ENCODE results near the gene CCT7.

The CCT7 gene

GRCh38 chr2:73268830-73269685 lies 35.0 kb downstream of the CCT7 start:
- peak; percentile 45 for DNase-seq (ENCODE audit: low spot score)

- no peak for DNase-seq (ENCODE audit: low spot score)
These were observed 35.8 kb downstream of the CCT7 start for GRCh38 chr2:73269686-73270465.

- no peak for DNase-seq (ENCODE audit: low spot score)
These were observed 38.2 kb downstream of the CCT7 start for GRCh38 chr2:73272270-73272669.

GRCh38 chr2:73279852-73280251 lies 45.7 kb downstream of the CCT7 start:
- no peak for DNase-seq (ENCODE audit: low spot score)

DNA sequence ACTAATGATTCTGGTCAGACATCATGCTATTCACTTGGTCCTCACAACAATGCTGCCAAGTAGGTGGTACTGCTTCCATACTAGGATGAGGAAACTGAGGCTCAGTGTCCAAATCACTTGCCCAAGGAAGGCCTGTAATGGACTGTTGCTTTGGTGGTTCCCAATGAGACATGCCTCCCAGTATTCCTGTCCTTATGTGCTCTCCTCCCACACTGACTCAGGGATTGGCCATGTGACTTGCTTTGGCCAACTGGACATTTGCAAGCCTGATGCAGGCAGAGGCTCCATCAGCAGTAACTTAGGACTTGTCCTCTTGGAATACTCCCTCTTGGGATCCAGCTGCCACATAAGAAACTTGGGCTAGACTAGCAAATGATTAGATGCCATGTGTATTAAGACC lies 47.1 kb downstream of the CCT7 start:
- no peak for DNase-seq (ENCODE audit: low spot score)

- DNase-seq (ENCODE audit: low spot score), result no peak
These were observed 48.9 kb downstream of the CCT7 start for GRCh38 chr2:73282924-73283544.

DNA sequence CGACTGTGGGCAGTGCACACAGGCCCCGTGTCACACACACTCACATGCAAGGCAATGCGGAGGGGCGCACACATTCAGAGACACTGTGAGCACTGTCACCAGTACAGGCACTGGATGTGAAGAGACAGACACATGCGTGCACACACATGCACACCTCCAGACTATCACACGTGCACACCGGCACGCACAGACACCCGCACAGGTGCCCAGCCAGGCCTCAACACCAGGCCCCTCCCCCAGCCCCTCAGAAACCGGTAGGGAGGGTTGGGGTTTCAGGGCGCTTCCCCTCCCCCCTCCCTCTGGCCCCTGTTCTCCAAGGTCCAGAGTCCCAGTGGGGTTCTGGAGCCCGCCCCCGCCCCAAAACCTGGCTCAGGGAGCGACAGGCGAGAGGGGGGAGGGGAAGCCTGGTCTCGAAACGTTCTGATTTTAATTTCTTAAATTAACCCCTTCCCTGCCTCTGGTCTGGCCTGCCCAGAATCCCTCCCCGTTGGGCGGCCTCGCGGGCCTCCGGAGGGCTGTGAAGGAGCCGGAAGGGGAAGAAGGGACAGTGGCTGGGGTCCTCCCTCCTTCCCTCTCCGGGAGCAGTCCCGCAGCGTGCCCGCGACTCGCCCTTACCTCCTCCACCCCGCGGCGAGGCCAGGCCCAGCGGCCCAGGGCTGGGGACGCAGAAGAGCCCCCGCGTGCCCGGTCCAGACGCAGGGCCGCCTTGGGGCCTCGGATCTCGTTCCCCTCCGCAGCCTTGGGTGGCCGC lies 49.6 kb downstream of the CCT7 start:
- peak; percentile 49 for DNase-seq (ENCODE audit: low spot score)

- peak; percentile 89 for DNase-seq (ENCODE audit: low spot score)
These were observed 50.4 kb downstream of the CCT7 start, which contains the start of gene FBXO41 for GRCh38 chr2:73284296-73285158. TSS of gene FBXO41 (minus strand) at chr2:73284478. CDS start at chr2:73269630, 14,848 bp downstream.

DNA sequence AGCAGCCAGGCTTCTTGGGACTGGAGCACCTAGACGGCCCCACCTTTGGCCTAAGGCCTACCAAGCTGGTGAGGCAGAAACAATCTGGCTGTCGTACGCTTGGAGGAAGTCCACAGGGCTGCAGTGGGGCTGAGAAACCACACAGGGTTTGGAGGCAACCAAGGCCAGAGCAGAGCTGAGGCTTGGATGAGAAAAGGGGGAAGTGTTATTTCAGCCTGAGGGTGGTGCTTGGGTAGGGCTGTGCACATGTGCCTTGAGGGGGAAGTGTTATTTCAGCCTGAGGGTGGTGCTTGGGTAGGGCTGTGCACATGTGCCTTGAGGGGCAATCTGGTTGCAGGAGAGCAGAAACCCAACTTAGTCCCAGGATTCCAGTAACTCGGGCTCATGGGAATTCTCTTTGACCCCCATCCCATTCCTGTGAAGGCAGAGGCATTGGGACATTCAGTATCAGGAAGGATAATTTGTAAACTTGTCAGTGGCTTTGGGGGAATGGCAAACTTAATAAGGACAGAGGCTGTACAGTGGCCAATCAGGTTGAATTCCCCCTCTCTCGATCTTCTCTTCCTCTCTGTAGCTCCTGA lies 51.1 kb downstream of the CCT7 start:
- no peak for DNase-seq (ENCODE audit: low spot score)

- no peak for DNase-seq (ENCODE audit: low spot score)
These were observed 52.1 kb downstream of the CCT7 start for GRCh38 chr2:73286134-73286655.

DNA sequence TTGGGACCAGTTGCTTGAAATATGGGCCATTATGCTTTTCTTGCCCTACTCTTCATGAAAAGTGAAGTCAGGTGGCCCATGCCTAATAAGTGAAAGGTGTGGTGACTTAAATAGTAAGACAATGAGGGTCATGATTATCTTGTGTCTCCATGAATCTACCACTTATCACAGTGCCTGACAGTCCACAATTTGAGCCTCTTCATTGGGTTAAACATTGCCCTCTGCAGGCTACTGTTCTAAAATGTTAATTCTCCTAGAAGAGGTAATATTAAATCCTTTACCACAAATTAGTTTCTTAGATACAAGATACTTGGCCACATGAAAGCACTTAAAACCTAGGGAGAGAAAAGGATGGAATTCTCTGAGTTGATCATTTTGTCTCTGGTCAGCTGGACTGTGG lies 55.2 kb downstream of the CCT7 start:
- DNase-seq (ENCODE audit: low spot score), result no peak

DNA sequence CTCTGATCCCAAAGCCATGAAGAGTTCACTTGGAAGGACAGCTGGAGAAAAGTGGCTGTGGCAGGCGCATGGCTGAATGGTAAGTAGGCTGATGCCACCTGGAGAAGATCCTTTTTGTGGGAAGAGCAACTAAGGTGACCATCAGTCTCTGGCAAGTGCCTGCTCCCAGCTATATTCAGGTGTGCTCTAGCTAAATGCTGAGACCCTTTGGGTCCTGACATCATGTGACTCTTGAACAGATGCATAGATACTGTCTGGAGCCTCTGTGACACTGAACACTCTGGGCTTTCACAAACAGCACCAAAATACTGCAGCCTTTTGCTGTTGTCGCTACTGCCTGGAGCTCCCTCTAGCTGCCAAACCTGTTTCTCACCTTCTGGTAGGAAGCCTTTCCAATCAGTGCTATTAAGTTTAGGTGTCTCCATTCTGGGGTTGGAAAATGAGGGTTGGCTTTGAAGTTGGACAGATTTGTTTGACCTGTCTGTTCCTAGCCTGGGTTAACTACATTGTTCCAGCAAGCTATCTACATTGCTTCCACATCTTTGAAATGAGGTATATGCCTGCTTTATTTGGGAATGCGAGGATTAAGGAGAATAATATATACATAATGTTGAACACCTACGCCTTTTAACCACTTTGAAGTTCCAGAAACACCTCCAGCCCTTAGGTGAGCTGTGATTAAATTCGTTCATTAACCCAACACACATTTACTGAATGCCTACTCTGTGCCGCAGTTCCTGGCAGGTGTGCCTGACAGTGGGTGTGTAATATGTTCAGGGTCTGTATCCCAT lies 56.1 kb downstream of the CCT7 start:
- DNase-seq (ENCODE audit: low spot score), result peak; percentile 59

DNA sequence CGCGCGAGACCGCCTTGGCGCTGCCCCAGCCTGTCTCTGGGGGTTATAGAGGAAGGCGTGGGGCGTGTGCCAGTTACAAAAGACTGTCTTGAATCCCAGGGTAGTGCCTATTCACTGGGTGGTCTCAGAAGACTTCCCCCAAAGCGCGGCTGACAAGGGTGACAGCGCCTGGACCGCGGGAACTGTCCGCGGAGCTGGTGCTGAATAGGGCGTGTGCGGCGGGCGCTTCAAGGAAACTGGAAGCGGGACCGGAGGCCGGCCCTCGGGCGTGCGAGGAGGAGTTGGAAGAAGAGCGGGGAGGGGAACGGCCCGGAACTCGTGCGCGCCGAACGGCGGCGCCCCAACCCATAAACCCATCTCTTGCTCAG lies 57.0 kb downstream of the CCT7 start:
- no peak for DNase-seq (ENCODE audit: low spot score)

GRCh38 chr2:73291461-73292315 lies 57.6 kb downstream of the CCT7 start:
- DNase-seq (ENCODE audit: low spot score), result peak; percentile 65

GRCh38 chr2:73292316-73292905 lies 58.3 kb downstream of the CCT7 start:
- DNase-seq (ENCODE audit: low spot score), result no peak

GRCh38 chr2:73292906-73293533 lies 58.9 kb downstream of the CCT7 start:
- DNase-seq (ENCODE audit: low spot score), result peak; percentile 57

- DNase-seq (ENCODE audit: low spot score), result peak; percentile 95
These were observed 59.5 kb downstream of the CCT7 start, which contains the start of gene EGR4 for GRCh38 chr2:73293534-73294171. TSS of gene EGR4 (minus strand) at chr2:73293548. CDS start at chr2:73293317, 231 bp downstream.
